Measurements from ENCODE around the gene COX7A1.
"Not testable (repeated sequence)": the region's sequence is repeated elsewhere in the genome, so short reads cannot be mapped to it uniquely, and the experiment has no call there.

COX7A1 gene

DNA sequence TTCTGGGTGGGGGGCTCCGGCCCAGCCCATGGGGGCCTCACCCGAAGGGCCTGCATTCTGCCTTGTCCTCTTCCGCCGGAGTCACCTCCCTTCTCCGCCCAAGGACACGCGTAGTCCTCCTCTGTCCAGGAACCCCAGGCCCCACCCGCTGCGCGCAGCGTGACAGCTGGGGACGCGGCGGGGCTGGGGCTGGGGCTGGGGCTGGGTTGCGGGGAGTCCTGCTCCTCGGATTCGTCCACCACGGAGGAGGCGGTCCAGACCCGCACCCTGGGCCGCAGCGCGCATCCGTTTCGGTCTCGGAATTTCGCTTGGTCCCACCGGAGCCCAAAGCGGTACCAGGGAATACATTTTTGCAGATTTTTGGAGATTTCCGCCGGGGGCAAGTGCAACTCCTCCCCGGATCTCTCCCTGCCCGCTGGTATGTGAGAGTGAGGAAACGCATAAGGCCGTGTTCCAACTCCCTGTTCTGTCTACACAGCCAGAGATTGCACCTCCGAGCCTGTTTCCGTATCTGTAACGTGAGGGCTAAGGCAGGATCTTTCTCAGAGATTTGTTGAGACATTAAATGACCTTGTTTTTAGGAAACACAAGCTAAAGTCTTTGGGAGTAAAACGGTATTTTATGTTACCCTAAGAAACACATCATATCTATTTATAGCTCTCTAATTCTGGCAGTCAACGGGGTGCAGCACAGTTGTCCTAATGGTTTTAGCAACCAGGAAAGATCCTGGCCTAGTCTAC is at the start of gene COX7A1:
Gene COX7A1 (minus strand): TSS at position 96 of the 740 bp plus-strand sequence. CDS start 40 bp downstream, at position 56.
- no peak for DNase-seq

GRCh38 chr19:36201684-36202083 is 49.4 kb upstream of the COX7A1 start:
- DNase-seq = no peak

- no peak for DNase-seq
Observed at GRCh38 chr19:36198119-36198518, 45.9 kb upstream of the COX7A1 start.

DNA sequence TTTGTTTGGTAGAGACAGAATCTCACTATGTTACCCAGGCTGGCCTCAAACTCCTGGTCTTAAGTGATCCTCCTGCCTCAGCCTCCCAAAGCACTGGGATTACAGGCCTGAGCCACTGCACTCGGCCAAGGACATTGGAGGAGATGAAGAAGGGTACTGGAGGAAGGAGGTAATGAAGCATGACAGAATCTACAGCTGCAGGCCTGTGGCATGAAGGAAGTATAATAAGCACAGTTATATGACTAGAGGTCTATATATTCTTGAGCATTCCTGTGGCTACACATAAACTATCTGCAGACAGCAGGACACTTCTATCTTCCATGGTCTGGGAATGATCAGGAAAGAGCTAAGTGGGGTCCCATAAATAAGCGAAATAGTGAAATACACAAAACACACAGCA is 44.0 kb upstream of the COX7A1 start:
- DNase-seq = no peak

DNA sequence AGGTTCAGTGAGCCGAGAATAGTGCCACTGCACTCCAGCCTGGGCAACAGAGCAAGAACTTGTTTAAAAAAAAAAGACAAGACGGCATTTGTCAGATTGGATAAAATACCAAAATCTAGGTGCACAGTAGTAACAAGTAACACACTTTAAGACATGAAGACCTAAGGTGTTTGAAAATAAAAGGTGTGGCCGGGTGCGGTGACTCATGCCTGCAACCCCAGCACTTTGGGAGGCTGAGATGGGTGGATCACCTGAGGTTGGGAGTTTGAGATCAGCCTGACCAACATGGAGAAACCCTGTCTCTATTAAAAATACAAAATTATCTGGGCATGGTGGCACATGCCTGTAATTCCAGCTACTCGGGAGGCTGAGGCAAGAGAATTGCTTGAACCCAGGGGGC is 34.5 kb upstream of the COX7A1 start:
- not testable (repeated sequence) for DNase-seq

DNA sequence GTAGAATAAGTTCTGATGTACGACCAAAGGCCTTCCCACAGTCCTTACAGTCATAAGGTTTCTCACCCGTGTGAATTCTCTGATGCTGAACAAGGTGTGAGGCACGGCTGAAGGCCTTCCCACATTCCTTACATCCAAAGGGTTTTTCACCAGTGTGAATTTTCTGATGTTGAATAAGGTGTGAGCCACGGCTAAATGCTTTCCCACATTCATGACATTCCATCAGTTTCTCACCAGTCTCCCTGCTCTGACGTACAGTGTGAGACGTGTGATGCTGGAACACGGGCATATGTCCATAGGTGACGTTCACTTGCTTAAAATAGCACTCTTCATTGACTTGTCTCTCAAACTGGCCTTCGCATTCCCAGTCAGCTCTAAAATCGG is 31.0 kb upstream of the COX7A1 start:
- no peak for DNase-seq

DNA sequence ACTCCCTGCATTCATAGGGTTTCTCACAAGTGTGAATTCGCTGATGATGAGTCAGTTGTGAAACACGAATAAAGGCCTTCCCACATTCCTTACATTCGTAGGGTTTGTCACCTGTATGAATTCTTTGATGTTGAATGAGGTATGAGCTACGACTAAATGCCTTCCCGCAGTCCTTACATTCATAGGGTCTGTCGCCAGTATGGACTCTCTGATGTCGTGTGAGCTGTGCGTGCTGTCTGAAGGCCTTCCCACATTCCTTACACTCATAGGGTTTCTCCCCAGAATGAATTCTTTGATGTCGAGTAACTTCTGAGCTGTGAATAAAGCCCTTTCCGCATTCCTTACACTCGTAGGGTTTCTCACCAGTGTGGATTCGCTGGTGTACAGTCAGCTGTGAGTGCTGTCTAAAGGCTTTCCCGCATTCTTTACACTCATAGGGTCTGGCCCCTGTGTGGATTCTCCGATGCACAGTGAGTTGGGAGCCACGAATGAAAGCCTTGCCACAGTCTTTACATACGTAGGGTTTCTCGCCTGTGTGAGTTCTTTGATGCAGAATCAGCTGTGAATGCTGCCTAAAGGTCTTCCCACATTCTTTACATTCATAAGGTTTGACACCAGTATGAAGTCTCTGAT is 30.5 kb upstream of the COX7A1 start:
- DNase-seq = no peak

DNA sequence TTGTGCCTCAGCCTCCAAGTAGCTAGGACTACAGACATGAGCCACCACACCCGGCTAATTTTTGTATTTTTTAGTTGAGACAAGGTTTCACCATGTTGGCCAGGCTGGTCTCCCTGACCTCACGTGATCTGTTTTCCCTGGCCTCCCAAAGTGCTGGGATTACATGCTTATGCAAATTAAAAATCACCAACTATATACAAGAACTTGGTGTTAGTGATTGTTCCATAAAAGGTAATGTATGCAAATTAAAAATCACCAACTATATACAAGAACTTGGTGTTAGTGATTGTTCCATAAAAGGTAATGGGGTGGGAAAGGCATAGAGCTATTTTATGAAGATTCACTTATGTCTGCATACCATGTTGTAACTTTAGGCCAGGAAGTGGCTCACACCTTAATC is 26.8 kb upstream of the COX7A1 start:
- DNase-seq = not testable (repeated sequence)

- DNase-seq = not testable (repeated sequence)
Observed at GRCh38 chr19:36173846-36174245, 21.6 kb upstream of the COX7A1 start.

GRCh38 chr19:36172852-36173251 is 20.6 kb upstream of the COX7A1 start:
- DNase-seq = no peak

DNA sequence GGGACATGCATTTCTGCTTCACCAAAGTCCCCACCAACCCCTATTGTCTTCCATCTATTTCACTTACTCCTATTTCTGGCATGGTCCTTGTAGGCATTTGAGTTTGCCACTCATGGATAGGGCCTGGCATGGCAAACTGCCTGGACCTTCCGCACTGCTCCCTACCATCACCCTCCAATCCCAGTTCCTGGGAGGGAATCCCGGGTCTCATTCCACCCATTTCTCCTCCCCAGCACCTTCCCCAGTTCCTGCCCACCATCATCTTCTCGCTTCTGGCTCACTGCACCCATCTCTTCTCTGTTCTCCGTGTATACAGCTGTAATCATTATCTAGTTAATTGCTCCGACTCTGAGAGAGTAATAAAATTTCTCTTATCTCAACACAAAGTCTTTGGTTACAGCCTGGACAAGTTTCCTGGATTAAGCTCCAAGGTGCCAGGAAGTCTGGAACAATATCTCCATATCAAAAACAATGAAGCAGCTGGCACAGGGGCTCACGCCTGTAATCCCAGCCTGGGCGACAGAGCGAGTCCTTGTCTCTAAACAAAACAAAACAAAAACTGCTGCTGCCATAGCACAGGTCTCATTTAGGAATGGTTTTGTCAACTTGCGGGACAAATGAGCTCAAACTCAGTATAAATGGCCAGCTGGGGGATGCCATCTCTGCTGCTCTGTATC is 17.0 kb upstream of the COX7A1 start:
- no peak for DNase-seq

DNA sequence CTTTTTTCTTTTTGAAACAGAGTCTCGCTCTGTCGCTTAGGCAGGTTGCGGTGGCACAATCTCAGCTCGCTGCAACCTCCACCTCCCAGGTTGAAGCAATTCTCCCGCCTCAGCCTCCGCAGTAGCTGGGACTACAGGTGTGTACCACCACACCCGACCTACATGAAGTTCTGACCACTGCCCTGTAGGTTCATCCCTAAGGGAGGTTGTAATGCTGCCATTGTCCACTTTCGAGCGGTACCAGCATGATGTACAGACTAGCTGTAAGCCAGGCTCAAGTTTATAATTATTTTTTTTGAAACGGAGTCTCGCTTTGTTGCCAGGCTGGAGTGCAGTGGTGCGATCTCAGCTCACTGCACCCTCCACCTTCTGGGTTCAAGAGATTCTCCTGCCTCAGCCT is 11.6 kb upstream of the COX7A1 start:
- no peak for DNase-seq

- no peak for DNase-seq
Observed at GRCh38 chr19:36160821-36161596, 8.8 kb upstream of the COX7A1 start.

DNA sequence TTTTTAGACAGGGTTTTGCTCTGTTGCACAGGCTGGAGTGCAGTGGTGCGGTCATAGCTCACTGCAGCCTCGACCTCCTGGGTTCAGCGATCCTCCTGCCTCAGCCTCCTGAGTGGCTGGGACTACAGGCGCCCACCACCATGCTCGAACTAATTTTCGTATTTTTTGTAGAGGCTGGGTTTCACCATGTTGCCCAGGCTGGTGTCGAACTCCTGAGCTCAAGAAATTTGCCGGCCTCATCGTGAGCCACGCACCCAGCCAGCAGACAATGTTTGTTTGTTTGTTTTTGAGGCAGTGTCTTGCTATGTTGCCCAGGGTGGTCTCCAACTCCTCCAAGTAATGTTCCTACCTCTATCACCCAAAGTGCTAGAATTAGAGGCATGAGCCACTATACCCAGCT is 879 bp upstream of the COX7A1 start:
- no peak for DNase-seq

DNA sequence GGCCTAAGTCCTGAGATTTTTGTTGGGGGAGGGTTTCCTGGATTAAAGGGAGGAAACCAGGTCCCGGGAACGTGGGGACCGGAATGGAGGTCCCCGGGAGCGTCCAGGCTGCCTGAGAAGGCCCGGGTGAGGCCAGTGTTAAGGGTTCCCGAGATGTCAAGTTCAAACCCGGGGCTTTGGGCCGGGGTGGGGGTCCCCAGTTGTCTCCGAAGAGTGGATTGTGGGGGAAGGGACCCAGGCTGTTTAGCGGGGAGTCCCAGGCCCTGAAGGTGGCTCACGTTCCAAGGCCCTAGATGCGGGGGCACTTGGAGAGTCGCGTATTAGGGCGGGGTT is 262 bp downstream of the COX7A1 start:
- DNase-seq = no peak

DNA sequence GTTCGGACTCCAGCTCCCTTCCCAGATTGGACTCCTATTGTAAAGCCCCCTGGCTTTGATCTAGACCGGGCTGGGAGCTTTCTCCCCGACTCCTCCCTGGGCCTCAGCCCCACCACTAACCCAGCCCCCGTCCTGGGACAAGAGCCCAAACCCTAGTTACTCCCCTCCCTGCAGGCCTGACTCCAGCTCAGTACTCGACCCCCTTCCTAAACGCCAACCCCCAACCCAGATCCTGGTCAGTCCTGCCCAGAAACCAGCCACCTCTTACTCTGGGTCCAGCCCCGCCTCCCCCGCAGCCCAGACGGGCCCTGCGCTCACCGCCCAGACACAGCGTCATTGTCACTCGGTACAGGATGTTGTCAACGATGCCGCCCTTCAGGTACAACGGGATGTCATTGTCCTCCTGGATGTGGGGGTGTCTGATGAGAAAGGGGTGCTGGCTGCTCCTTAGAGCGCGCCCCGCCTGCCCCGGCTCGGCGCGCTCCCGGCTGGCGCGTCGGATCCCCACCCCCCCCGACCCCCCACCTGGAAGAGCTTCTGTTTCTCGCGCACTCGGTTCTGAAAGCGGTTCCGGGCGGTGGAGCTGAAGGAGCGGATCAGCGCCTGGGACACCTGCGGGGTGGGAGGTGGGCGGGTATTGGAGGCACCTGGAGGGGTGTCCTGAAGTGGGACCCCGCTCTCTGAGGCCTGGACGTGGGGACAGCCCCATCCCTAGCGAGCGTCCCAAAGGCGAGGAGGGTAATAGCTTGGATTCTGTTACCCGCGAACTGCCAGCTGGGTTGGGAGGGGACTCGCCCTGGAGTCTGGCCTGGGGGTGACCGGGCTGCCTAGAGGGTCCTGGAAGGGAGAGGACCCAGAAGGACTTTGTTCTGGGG is 866 bp downstream of the COX7A1 start:
- no peak for DNase-seq

DNA sequence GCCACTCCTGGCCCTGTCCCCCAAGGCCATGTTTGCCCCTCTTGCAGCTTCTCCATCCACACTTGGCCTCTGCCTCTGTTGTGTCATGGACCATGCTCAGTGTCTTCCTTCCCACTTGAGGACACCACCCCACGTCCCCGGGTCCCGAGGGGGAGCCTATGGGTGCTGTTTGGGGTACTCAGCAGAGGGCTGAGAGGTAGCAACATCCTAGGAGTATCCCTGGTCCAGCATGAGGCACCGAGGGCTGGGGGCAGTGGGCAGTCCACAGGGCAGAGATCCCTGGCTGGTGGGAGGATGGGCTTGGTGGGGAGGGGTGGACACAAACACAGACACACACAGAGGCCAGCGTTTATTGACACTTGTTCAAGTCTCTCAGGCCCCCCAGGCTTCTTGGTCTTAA is 1.7 kb downstream of the COX7A1 start:
- DNase-seq = no peak

- DNase-seq = no peak
Observed at GRCh38 chr19:36149673-36150406, 2.4 kb downstream of the COX7A1 start.

DNA sequence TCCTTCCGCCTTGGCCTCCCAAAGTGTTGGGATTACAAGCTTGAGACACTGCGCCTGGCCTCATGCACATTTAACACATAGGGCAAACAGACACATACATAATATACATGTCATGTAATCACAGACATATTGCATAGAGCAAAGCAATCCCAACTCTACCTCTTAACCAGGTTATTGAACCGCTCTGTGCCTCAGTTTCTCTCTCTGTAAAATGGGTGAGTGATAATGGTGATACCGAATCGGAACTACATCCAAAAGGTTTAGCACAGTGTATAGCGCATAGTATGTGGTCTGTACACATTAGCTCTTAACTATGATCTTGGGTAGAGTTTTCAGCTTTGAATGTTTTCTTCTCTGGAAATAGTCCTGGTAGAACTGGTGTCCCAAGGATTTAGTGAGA is 7.6 kb downstream of the COX7A1 start:
- no peak for DNase-seq

GRCh38 chr19:36142496-36142895 is 9.8 kb downstream of the COX7A1 start:
- DNase-seq = no peak

GRCh38 chr19:36142046-36142445 is 10.2 kb downstream of the COX7A1 start:
- no peak for DNase-seq
